ENCODE results near the gene SYNJ1.
"Not testable (repeated sequence)": the region's sequence is repeated elsewhere in the genome, so short reads cannot be mapped to it uniquely, and the experiment has no call there.

The SYNJ1 gene

DNA sequence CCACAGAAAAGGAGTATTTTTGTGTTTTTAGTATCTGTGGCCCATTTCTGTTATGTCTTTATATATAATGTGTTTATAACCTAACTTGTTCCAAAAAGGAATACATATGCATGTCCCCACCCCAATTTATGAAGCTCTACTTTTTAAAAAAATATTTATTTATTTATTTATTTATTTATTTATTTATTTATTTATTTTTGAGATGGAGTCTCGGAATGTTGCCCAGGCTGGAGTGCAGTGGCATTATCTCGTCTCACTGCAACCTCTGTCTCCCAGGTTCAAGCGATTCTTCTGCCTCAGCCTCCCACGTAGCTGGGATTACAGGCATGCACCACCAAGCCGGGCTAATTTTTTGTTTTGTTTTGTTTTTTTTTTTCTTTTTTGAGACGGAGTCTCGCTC, 32.3 kb downstream of the SYNJ1 start:
- DNase-seq (ENCODE audit: insufficient read length, low spot score); FAIRE-seq: not testable (repeated sequence)

DNA sequence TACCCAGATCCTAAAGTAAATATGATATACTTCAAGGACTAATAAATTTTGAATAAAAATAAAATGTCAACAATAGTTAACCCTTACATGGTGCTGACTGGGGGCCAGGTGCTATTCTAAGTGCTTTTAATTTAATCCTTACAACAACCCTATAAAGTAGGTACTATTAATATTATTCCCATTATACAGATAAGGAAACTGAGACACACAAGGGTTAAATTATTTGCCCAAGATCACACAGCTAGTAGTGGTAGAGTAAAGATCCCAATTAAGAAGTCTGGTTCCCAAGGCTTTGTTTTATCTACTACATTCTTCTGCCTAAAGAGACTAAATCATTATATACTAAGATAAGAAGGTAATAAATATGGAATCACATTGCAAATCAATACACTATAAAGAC, 34.2 kb downstream of the SYNJ1 start:
- no peak for FAIRE-seq
- DNase-seq (ENCODE audit: insufficient read length, low spot score) = no peak

DNA sequence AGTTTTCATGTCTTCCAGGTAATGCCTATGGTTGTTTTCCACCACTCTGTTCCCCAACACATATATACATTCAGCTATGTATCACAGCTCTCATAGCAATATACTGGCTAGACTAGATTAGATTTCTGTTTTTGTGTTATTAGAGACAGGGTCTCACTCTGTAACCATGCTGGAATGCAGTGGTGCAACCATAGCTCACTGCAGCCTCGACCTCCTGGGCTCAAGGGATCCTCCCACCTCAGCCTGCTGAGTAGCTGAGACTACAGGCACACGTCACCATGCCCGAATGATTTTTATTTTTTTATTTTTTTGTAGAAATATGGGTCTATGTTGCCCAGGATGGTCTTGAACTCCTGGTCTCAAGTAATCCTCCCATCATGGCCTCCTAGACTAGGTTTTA, 37.7 kb downstream of the SYNJ1 start:
- DNase-seq (ENCODE audit: insufficient read length, low spot score) (no peak), FAIRE-seq (no peak)

DNA sequence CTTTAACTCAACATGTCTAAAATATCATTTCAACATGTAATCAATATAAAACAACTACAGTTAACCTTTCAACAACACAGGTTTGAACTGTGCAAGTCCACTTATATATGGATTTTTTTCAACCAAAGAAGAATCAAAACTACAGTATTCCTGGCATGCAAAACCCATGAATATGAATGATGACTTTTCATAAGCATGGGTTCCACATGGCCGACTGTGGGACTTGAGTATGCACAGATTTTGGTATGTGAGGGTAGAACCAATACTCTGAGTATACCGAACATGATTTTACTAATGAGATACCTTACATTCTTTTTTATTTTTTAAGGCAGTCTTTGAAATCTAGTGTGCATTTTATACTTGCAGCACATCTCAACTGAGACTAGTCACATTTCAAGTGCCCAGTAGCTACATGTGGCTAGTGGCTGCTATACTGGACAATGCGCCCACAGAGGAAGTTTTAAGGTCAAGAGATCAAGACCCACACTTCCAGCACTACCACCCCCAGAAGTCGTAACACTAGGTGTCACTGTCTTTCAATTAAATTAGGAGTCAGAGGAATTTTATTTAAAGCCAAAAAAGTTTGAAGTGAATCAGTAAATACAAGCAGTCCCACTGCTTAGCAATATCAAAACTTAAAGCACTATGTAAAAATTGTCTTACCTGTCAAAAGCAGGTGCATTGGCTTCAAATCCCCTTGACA, 40.0 kb downstream of the SYNJ1 start:
- FAIRE-seq (no peak), DNase-seq (ENCODE audit: insufficient read length, low spot score) (no peak)

DNA sequence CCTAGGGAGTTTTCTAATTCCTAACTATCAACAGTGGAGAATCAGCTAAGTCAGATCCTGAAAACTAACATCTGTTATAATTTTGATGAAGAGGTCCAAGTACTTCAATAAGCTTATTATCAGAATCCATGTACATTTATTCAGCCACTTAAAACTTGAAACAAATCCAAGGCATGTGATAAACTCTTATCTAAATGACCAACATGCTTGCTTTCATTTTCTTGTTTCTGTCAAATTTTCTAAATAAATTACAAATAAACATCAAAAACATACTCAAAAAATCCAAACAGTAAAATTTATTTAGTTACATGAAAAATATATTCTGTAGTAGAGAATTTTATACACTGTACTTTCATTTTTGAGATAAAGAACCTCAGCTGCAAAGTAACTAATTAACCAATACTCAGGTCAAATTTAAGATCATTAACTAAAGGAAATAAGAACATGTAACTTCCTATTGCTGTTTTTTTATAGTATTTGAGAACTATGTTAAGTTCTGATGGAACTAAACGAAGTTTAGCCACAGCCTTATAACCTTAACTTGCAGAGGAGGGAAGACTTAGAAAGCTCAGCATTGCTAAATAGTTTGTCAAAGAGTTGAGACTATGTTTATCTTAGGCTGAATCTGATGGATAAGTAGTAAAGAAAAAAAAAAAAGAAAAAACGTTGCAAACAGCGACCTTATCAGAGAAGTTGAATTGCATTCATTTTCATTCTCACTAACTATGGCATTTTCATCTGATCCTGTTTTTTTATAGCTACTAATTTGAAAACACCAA, 44.9 kb downstream of the SYNJ1 start:
- DNase-seq (ENCODE audit: insufficient read length, low spot score) (no peak), FAIRE-seq (no peak)

DNA sequence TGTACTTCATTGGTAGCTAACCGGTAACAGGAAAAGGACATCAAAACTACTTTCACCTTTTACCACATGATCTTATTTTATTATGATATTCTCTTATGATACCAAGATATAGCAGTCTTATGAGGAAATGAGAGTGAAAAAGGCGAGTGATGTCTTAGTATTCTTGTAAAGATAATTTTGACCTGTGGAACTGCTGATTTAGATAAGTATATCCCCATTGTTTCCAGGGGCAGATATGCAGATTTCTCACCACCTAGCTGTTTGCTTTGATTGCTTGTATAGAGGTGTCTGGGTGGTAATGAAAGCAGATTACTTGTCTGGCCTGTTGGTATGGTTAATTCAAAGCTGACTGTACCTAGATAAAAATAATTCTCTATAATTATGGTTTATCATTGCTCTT, 53.1 kb downstream of the SYNJ1 start:
- DNase-seq (ENCODE audit: insufficient read length, low spot score) = no peak
- FAIRE-seq = no peak

DNA sequence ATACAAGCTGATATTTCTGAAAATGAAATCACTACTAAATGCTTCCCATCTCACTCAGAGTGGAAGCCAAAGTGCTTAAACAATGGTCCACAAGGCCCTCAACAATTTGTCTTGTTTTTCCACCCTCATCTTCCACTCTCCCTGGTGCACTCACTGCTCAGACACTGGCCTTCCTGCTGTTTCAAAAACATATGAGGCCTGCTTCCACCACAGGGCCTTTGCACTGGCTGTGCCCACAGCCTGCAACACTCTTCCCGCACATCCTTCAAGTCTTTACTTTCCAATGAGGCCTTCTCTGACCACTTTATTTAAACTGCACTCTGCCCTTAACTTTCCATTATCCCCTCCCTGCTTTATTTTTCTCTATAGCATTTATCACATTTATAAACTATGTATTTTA, 53.8 kb downstream of the SYNJ1 start:
- DNase-seq (ENCODE audit: insufficient read length, low spot score) (no peak), FAIRE-seq (no peak)

DNA sequence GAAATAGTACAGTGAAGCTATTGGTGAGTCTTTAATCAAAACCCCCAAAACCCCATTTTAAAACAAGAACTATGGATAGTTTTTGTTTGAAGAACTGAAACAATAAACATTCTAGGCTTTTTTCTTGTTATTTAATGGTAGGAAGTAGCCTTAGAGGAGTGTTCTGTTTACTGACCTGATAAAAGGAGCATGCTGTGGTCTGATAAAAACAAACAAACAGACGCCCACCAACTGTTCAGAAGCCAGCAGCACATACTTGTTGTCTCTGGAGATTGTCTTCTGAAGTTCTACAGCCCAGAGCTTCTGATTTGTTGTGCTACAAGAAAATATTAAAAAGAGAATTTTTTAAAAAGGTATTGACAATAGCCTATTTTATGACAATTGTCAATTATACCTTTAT, 61.6 kb downstream of the SYNJ1 start:
- no peak for FAIRE-seq

DNA sequence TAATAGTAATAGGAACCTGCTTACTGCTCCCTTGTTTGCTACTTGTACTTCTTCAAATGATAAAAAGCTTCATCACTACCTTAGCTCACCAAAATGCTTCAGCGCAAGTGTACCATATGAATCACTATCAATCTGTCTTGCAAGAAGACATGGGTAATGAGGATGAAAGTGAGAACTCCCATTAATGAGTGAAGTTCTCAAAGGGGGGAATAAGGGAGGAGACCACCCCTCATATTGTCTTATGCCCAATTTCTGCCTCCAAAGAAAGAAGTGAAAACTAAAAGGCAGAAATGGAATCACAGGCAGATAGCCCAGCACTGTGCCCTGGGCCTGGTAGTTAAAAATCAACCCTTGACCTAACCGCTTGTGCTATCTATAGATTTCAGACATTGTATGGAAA, 63.7 kb downstream of the SYNJ1 start:
- not testable (repeated sequence) for FAIRE-seq; DNase-seq (ENCODE audit: insufficient read length, low spot score)

More for the DNA sequence above, 61.6 kb downstream of the SYNJ1 start:
- no peak for DNase-seq (ENCODE audit: insufficient read length, low spot score)

DNA sequence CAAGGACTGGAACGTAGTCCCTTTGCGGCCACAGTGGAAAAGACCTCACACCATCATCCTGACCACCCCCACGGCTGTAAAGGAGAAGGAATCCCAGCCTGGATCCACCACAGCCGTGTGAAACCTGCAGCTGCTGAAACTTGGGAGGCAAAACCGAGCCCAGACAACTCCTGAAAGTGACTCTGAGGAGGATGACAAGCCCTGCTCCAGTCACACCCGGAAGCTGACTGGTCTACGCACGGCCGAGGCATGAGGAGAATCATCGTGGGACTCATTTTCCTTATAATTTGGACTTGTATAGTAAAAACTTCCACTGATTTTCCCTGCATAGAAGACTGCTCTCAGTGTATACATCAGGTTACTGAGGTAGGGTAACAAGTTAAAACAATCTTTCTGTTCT, 65.8 kb downstream of the SYNJ1 start:
- FAIRE-seq; DNase-seq (ENCODE audit: insufficient read length, low spot score): not testable (repeated sequence)

DNA sequence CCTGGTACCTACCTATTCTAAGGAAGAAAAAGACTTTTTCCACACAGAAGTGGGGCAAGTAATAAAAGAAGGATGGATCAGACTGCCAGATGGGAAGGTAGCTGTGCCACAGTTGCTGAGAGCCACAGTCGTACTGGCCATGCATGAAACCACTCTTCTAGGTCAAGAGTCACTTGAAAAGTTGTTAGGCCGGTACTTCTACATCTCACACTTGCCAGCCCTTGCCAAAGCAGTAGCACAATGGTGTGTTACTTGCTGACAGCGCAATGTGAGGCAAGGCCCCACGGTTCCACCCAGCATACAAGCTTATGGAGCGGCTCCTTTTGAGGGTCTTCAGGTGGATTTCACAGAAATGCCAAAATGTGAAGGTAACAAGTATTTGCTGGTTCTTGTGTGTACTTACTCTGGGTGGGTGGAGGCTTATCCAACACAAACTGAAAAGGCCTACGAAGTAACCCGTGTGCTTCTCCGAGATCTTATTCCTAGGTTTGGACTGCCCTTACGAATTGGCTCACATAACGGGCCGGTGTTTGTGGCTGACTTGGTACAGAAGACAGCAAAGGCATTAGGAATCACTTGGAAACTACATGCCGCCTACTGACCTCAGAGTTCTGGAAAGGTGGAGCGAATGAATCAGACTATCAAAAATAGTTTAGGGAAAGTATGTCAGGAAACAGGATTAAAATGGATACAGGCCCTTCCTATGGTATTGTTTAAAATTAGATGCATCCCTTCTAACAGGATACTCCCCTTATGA, 66.6 kb downstream of the SYNJ1 start:
- FAIRE-seq; DNase-seq (ENCODE audit: insufficient read length, low spot score): not testable (repeated sequence)

DNA sequence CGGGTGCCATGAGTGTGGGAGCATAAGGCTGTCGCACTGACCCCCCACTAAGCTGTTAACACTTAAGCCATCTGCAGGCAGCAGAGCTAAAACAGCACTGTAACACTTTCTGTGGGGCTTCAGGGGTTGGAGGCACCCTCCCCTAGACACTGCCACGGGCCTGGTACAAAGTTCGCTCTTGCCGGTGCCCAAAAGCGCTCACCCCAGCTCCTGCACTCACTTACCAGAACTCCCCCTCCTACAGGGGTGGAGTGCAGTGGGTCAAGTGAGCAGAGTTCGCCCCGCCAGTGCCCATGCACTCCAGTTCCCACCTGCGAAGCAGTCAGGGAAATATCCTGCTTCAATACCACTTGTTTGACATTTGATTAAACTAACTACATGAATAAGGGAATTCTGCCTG, 69.3 kb downstream of the SYNJ1 start:
- FAIRE-seq (no peak), DNase-seq (ENCODE audit: insufficient read length, low spot score) (no peak)

DNA sequence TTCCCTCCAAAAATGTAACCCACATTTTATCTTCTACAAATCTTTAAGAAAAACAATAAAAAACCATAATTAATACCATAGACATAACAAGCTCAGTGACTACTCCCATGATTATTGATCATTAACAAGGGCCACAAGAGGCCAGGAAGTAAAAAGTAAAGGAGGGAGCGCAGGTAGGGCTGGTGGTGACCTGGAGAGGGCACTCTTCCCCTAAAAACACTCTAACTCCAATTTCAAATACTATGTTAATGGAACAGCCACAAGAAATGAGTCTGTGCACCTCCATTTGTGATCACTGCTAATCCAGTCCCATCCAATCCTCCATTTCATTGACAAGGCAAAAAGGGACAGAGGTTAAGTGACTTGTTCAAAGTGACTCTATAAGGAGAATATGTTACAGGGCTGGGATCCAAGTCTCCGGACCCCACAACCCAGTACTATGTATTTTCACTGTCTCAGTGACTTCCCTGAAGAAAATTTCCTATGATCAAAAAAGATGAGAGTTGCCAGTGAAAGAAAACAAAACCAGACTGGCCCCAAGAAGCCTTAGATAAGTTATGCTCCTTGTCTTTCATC, 74.4 kb downstream of the SYNJ1 start:
- FAIRE-seq = no peak
- DNase-seq (ENCODE audit: insufficient read length, low spot score) = peak; percentile 27

DNA sequence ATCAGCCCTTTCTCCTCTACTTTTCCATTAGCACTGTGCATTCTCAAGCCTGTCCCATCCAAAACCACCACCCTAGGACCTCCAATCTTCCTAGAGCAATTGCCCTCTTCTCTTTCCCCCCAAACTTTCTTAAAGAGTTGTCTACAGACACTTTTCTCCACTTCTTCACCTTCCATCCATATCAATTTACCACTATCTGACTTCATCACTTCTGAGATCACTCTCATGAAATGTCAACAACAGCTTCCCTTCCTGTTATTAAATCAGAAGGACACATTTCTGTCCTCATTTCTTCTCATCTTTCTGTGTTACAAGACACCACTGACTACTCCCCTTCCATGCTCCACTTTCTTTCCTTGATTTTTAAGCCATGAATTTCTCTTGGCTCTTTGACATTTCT, 79.6 kb downstream of the SYNJ1 start:
- no peak for FAIRE-seq
- no peak for DNase-seq (ENCODE audit: insufficient read length, low spot score)

DNA sequence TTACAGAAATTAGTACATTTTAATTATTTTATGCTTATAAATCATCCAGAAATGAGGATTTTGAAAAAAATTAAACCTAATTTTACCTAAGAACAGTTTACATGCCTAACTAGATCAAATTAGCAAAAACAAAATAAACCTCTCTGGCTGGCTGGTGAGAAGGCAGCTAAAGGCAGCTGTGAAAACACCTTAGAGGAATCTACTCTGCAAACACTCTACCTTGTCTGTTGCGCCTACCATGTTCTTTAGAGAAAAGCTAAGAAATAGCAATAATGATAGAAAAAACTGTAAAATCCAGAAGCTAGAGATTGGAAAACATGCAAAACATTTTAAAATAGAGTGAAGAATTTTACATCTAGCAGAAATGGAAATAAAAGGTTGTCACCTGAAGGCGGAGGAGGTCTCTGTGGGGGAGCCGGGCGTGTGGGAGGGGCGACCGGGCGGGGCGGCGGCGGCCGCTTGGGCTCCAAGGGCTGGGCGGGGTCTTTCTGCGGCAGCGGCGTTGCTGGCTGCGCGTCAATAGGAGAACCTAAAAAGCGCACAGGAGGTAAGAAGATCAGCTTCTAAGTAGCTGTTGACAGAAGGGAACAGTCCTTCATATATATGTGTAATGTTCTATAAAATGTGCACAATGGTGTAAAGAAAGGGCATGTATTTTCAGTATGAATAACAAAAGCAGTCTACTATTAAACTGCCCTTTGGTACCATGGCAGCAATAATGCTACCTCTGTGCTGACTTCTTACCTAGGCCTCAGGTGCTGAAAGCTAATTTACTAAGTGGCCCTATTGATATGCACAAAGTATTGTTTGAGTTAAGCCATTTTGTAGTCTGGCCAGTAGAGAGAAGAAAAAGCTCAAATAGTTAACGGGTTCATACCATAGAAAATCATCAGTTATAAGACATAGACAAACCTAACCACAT, 82.3 kb downstream of the SYNJ1 start:
- DNase-seq (ENCODE audit: insufficient read length, low spot score) (no peak), FAIRE-seq (no peak)

DNA sequence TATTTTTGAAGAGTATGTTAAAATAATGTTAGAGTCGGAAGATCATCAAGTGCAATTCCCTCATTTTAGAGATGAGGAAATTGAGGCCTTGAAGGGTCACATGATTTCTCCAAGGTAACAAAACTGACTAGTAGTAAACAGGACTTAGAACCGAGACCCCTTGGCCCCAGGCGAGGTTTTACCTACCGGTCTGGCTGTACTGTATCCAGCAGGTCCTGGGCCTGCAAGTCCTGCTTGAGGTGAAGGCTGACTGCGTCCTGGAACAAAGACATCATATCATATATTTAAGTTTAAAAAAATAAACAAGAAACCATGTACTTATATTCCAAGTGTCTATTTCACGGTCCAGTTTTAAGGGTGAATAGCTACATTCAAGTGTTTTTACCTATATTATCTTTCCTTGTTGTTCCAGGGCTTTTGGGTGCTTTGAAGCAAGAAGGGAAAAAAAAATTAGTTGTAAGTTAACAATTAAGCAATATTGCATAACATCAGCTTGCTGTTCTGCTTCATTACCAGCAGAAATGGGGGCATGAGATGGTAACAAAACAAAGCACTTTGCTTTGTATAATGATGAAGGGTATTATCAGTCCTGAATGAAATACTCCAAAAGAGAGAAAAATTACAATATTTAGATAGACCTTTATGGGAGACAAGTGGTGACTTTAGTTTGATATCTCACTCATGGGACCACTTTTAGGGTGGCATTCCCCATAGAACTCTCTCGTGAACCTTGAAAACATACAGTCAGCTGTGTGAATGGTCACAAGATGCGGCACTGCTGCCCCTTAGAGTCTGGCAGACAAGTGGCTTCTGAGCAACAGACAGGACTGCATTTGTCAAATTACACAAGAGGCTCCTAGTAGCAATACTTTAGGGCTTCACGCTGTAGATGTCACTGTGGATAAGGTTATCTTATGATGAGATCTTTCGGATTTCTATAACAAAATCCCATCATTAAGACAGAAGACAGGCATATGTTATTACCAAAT, 85.8 kb downstream of the SYNJ1 start:
- FAIRE-seq = no peak
- no peak for DNase-seq (ENCODE audit: insufficient read length, low spot score)

DNA sequence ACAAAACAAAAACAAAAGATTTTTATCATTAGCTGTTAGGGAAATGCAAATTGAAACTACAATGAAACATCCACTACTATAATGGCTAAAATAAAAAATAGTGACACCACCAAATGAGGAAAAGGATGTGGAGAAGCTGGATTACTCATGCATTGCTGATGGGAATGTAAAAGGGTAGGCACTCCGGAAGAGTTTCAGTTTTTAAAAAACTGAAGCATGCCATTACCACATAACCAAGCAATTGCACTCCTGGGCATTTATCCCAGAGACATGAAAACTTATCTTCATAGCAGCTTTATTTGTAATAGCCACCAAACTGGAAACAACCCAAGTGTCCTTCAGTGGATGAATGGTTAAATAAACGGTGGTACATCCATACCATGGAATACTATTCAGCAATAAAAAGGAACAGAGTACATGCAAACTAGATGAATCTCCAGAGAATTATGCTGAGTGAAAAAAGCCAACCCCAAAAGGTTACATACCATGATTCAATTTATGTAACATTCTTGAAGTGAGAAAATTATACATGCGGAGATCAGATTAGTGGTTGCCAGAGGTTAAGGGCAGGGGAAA, 101.1 kb downstream of the SYNJ1 start:
- FAIRE-seq = no peak
- no peak for DNase-seq (ENCODE audit: insufficient read length, low spot score)

DNA sequence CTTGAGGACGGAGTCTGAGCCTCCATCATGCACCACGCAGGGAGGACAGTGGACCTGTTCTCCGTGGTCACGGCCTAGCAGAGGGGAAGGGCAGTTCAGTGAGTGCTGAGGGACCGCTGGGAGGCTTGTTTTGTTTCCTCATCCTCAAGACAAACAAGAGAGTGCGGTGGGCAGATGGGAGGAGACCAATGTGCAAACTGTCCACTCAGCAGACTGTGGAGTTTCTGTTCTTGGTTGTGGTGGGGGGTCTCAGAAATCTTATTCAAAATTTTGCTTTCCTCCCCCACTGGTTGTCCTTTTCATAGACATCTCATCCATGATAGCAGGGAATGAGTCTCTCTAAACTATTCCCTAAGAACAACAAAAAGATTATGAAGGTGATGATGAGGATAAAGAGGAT, 109.6 kb downstream of the SYNJ1 start:
- FAIRE-seq; DNase-seq (ENCODE audit: insufficient read length, low spot score): not testable (repeated sequence)

Measured in HTR-8/SVneo (cell line).